Natural killer cell treated with Interleukin-12 subunit alpha and Interleukin-12 subunit beta and Interleukin-15 and Interleukin-18, amount 100 ng/mL, for 72 hours (primary cell): ENCODE results near the gene GPC6. TPM values are rescaled to one million over a fixed set of nuclear protein-coding genes. Genes with fewer than 3 reads are reported as not detected.

Experiments
- ATAC-seq, 2 donors: fragments of 150-1000 bp; cut with Tn5 transposase in 1 of 2; sonication (Bioruptor Pico), chemical (Tn5 transposase) in 1 of 2; 2 replicates each; pipeline ENCODE4 v1.10.0; 2021
- DNase-seq: peaks from one replicate; pipeline ENCODE4 v3.0.0; 2022; ENCODE audit warnings: low spot score
- H3K27ac Mint-ChIP-seq, 2 donors: 1 replicate in 1 of 2; 2 replicates in 1 of 2; pipeline ENCODE4 v1.8.0; 2022; ENCODE audit warnings: mixed read lengths in 2 of 2, mild to moderate bottlenecking in 1 of 2, moderate library complexity in 1 of 2
- H3K27me3 Mint-ChIP-seq, 2 donors: 1 replicate in 1 of 2; 2 replicates in 1 of 2; pipeline ENCODE4 v1.8.0; 2022; ENCODE audit warnings: mixed read lengths in 2 of 2
- H3K36me3 Mint-ChIP-seq: one replicate; pipeline ENCODE4 v1.8.0; 2022; ENCODE audit warnings: mixed read lengths
- H3K4me1 Mint-ChIP-seq, 2 donors: 1 replicate in 1 of 2; 2 replicates in 1 of 2; pipeline ENCODE4 v1.8.0; 2022; ENCODE audit warnings: low read depth in 2 of 2, mixed read lengths in 2 of 2, mild to moderate bottlenecking in 1 of 2
- H3K4me3 Mint-ChIP-seq: one replicate; pipeline ENCODE4 v1.8.0; 2022; ENCODE audit warnings: mixed read lengths
- H3K9me3 Mint-ChIP-seq: 2 replicates; pipeline ENCODE4 v1.8.0; 2022; ENCODE audit warnings: mixed read lengths
- total RNA-seq, 2 donors: library from RNA; stranded (reverse); gene quantifications; one replicate each; pipeline ENCODE4 v1.2.3, GENCODE V29; 2022

Gene GPC6
- total RNA-seq, 2 donors from 2014 or later, result not detected

GRCh38 chr13:94387047-94387446 is 1160.4 kb downstream of the GPC6 start:
- peaks cover 7% of the 10 kb centered on the region in 2 donors for H3K27me3 Mint-ChIP-seq
- DNase-seq, result no peak
- no peak for ATAC-seq
- H3K36me3 Mint-ChIP-seq, result no peaks in the 10 kb centered on the region
- no peaks in the 10 kb centered on the region for H3K4me1 Mint-ChIP-seq
- no peak overlapping the region for H3K27ac Mint-ChIP-seq
- no peaks in the 10 kb centered on the region for H3K9me3 Mint-ChIP-seq
- H3K4me3 Mint-ChIP-seq, result no peak overlapping the region

GRCh38 chr13:94389604-94390351 is 1163.2 kb downstream of the GPC6 start:
- H3K27me3 Mint-ChIP-seq, result peaks cover 0 to 3% of the 10 kb centered on the region in 2 donors
- ATAC-seq, result no peak
- no peaks in the 10 kb centered on the region for H3K36me3 Mint-ChIP-seq
- no peak for DNase-seq
- H3K9me3 Mint-ChIP-seq, result no peaks in the 10 kb centered on the region
- H3K4me3 Mint-ChIP-seq, result no peak overlapping the region
- H3K27ac Mint-ChIP-seq, result no peak overlapping the region
- H3K4me1 Mint-ChIP-seq, result no peaks in the 10 kb centered on the region

DNA sequence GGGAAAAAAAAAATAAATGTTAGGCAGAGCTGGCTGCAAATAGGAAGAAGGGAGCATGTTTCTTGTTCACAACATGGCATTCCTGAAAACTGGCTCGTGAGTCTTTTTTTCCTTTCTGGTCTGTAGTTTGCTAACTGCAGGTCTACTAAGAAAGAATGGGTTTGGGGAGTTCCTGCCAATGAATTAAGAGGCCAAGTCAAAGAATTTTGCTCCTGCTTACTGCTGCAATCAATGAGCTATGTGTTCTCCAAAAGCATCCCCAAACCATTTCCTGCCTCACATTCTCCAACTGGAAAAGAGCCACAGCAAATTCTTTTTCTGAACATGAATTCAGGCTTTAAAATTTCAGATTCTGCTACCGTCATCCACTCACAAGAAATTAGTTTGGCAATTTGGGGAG is 1164.3 kb downstream of the GPC6 start:
- Mint-ChIP-seq H3K9me3 (no peaks in the 10 kb centered on the region), H3K4me1 (no peaks in the 10 kb centered on the region), H3K4me3 (no peak overlapping the region), H3K27ac (no peak overlapping the region), H3K27me3 (peaks cover 0 to 3% of the 10 kb centered on the region in 2 donors), H3K36me3 (no peaks in the 10 kb centered on the region)
- no peak for ATAC-seq
- DNase-seq, result no peak

DNA sequence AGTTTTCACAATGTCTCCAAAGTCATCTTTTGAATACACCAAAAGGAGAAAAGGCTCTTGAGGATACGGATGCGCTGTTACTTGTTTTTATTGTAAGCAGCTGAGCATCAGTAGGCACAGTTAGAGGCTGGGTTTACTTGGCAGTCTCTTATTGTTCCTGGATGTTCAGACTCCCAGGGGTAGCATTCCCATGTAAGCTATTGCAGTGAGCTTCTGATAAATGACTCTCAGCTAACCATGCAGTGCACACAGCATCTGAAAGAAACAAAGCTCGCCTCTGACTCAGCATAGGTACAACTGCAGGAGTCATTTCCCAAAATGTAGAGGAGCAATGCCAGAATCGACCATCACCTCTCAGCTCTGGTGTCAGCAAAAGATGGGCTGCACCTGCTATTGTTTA is 1168.1 kb downstream of the GPC6 start:
- H3K27me3 Mint-ChIP-seq, result peaks cover 0 to 9% of the 10 kb centered on the region in 2 donors
- H3K27ac Mint-ChIP-seq, result no peak overlapping the region
- no peaks in the 10 kb centered on the region for H3K4me1 Mint-ChIP-seq
- DNase-seq, result no peak
- H3K9me3 Mint-ChIP-seq, result no peaks in the 10 kb centered on the region
- ATAC-seq, result no peak
- no peak overlapping the region for H3K4me3 Mint-ChIP-seq
- no peaks in the 10 kb centered on the region for H3K36me3 Mint-ChIP-seq

- Mint-ChIP-seq H3K4me1 (no peaks in the 10 kb centered on the region), H3K27ac (no peak overlapping the region), H3K9me3 (no peaks in the 10 kb centered on the region), H3K36me3 (no peaks in the 10 kb centered on the region), H3K27me3 (peaks cover 0 to 14% of the 10 kb centered on the region in 2 donors), H3K4me3 (no peak overlapping the region)
- DNase-seq (no peak), ATAC-seq (no peak)
These were observed 1169.3 kb downstream of the GPC6 start for GRCh38 chr13:94395860-94396259.

DNA sequence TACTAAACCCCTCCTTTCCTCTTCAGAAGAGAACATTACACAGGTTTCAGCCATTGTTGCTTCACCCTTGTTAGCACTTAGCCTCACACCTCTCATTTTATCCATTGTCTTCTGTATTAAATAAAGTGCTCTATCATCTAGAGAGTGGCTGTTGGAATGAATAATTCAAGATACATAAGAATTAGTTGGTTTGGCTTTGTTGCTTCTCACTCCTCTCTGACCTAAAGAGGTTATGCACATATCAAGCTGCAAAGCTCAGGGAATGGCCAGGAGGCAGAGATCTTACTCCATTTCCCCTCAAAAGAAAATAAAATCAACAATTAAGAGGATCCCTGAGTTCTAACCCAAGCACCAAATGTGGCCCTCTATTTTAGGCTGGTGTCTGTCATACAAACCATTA is 1173.2 kb downstream of the GPC6 start:
- H3K36me3 Mint-ChIP-seq, result no peaks in the 10 kb centered on the region
- H3K9me3 Mint-ChIP-seq, result no peaks in the 10 kb centered on the region
- ATAC-seq (no peak), DNase-seq (no peak)
- H3K4me1 Mint-ChIP-seq, result no peaks in the 10 kb centered on the region
- peaks cover 0 to 18% of the 10 kb centered on the region in 2 donors for H3K27me3 Mint-ChIP-seq
- no peak overlapping the region for H3K4me3 Mint-ChIP-seq
- H3K27ac Mint-ChIP-seq, result no peak overlapping the region

- DNase-seq (no peak), ATAC-seq (no peak)
- Mint-ChIP-seq H3K4me1 (no peaks in the 10 kb centered on the region), H3K27ac (no peak overlapping the region), H3K9me3 (no peaks in the 10 kb centered on the region), H3K36me3 (no peaks in the 10 kb centered on the region), H3K27me3 (peaks cover 0 to 18% of the 10 kb centered on the region in 2 donors), H3K4me3 (no peak overlapping the region)
These were observed 1174.3 kb downstream of the GPC6 start for GRCh38 chr13:94400874-94401273.

- DNase-seq, result no peak
- H3K27ac Mint-ChIP-seq, result no peak overlapping the region
- no peaks in the 10 kb centered on the region for H3K36me3 Mint-ChIP-seq
- H3K4me3 Mint-ChIP-seq, result no peak overlapping the region
- peaks cover 11 to 18% of the 10 kb centered on the region in 2 donors for H3K27me3 Mint-ChIP-seq
- no peak for ATAC-seq
- no peaks in the 10 kb centered on the region for H3K9me3 Mint-ChIP-seq
- H3K4me1 Mint-ChIP-seq, result no peaks in the 10 kb centered on the region
These were observed 1181.9 kb downstream of the GPC6 start for GRCh38 chr13:94408314-94409036.

- Mint-ChIP-seq H3K36me3 (no peaks in the 10 kb centered on the region), H3K27me3 (peaks cover 18 to 31% of the 10 kb centered on the region in 2 donors), H3K27ac (no peak overlapping the region), H3K9me3 (no peaks in the 10 kb centered on the region), H3K4me1 (no peaks in the 10 kb centered on the region), H3K4me3 (no peak overlapping the region)
- DNase-seq, result no peak
- no peak for ATAC-seq
These were observed 1185.1 kb downstream of the GPC6 start for GRCh38 chr13:94411747-94412146.

GRCh38 chr13:94412870-94413597 is 1186.4 kb downstream of the GPC6 start:
- no peak for ATAC-seq
- Mint-ChIP-seq H3K27me3 (peaks cover 18 to 31% of the 10 kb centered on the region in 2 donors), H3K4me3 (no peak overlapping the region), H3K36me3 (peaks cover 5% of the 10 kb centered on the region), H3K9me3 (no peaks in the 10 kb centered on the region), H3K4me1 (no peaks in the 10 kb centered on the region), H3K27ac (no peak overlapping the region)
- DNase-seq, result no peak

GRCh38 chr13:94413598-94413944 is 1187.0 kb downstream of the GPC6 start:
- Mint-ChIP-seq H3K27me3 (peaks cover 18 to 27% of the 10 kb centered on the region in 2 donors), H3K4me1 (peaks cover 2 to 3% of the 10 kb centered on the region in 2 donors), H3K27ac (no peak overlapping the region), H3K4me3 (no peak overlapping the region), H3K9me3 (no peaks in the 10 kb centered on the region), H3K36me3 (peaks cover 5% of the 10 kb centered on the region)
- DNase-seq (no peak), ATAC-seq (no peak)

GRCh38 chr13:94414141-94414540 is 1187.5 kb downstream of the GPC6 start:
- peaks cover 14 to 21% of the 10 kb centered on the region in 2 donors for H3K27me3 Mint-ChIP-seq
- no peak for DNase-seq
- no peak overlapping the region for H3K4me3 Mint-ChIP-seq
- H3K36me3 Mint-ChIP-seq, result peaks cover 9% of the 10 kb centered on the region
- peaks cover 4 to 8% of the 10 kb centered on the region in 2 donors for H3K4me1 Mint-ChIP-seq
- no peaks in the 10 kb centered on the region for H3K9me3 Mint-ChIP-seq
- H3K27ac Mint-ChIP-seq, result no peak overlapping the region
- ATAC-seq, result no peak

GRCh38 chr13:94414708-94415107 is 1188.1 kb downstream of the GPC6 start:
- peaks cover 14 to 21% of the 10 kb centered on the region in 2 donors for H3K27me3 Mint-ChIP-seq
- peaks cover 11% of the 10 kb centered on the region for H3K36me3 Mint-ChIP-seq
- DNase-seq, result no peak
- no peaks in the 10 kb centered on the region for H3K9me3 Mint-ChIP-seq
- H3K27ac Mint-ChIP-seq, result no peak overlapping the region
- no peak overlapping the region for H3K4me3 Mint-ChIP-seq
- no peak for ATAC-seq
- peaks cover 7 to 14% of the 10 kb centered on the region in 2 donors for H3K4me1 Mint-ChIP-seq
